Ishikawa (cell line): ENCODE results near the gene COG8.

Experiments
- CREB1 ChIP-seq: IDR thresholded peaks from 2 replicates; pipeline ENCODE4 v1.6.1; 2012; ENCODE audit warnings: low read depth
- EGR1 ChIP-seq: IDR thresholded peaks from 2 replicates; pipeline ENCODE4 v1.6.1; 2012
- EP300 ChIP-seq: IDR thresholded peaks from 2 replicates; pipeline ENCODE4 v1.6.1; 2012; ENCODE audit warnings: borderline replicate concordance
- NFIC ChIP-seq: IDR thresholded peaks from 2 replicates; pipeline ENCODE4 v1.6.1; 2012
- RAD21 ChIP-seq: IDR thresholded peaks from 2 replicates; pipeline ENCODE4 v1.6.1; 2012; ENCODE audit warnings: low read depth
- TAF1 ChIP-seq: IDR thresholded peaks from 2 replicates; pipeline ENCODE4 v1.6.1; 2012; ENCODE audit warnings: low read depth, mild to moderate bottlenecking
- TCF12 ChIP-seq: IDR thresholded peaks from 2 replicates; pipeline ENCODE4 v1.6.1; 2012; ENCODE audit warnings: low read depth
- TEAD4 ChIP-seq: IDR thresholded peaks from 2 replicates; pipeline ENCODE4 v1.6.1; 2012
- YY1 ChIP-seq: IDR thresholded peaks from 2 replicates; pipeline ENCODE4 v1.6.1; 2012; ENCODE audit warnings: low read depth
- ZBTB7A ChIP-seq: IDR thresholded peaks from 2 replicates; pipeline ENCODE4 v1.6.1; 2012; ENCODE audit warnings: low read depth
- TF ChIP-seq, protein P1 (sequence below): IDR thresholded peaks from 2 replicates; pipeline ENCODE4 v1.6.1; 2012; ENCODE audit warnings: low read depth, mild to moderate bottlenecking
- TF ChIP-seq, protein P2 (sequence below): IDR thresholded peaks from 2 replicates; pipeline ENCODE4 v1.6.1; 2012
- TF ChIP-seq, protein P3 (sequence below): IDR thresholded peaks from 2 replicates; pipeline ENCODE4 v1.6.1; 2012

DNA sequence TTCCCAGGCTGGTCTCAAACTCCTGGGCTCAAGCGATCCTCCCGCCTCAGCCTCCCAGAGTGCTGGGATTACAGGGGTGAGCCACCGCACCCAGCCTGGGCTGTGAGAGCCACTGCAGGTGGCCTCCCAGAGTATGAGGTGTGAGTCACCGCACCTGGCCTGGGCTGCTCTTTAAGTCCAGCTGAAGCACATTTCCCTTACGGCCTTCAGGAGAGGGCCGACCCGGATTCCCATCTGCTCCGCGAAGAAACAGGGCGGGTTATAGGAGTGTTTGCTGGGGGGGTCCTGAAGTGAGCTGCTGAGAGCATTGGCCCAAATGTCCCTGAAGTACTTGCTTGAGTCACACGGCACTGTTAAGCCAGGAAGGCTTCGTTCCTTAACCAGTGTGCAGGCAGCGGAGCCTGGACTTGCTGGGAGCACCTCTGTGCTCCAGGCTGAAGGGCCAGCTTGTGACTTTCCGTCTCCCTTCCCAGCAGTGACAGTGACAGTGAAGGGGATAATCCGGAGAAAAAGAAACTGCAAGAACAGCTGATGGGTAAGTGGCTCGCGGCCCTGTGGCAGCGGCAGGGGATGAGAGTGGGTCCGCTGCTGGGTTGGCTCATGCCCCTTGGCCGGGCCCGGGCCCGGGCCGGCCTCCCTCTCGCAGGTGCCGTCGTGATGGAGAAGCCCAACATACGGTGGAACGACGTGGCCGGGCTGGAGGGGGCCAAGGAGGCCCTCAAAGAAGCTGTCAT lies 21.0 kb downstream of the COG8 start:
- TF ChIP-seq EP300 (no peak), TAF1 (no peak), CREB1 (no peak), RAD21 (no peak), TEAD4 (no peak), EGR1 (no peak), TCF12 (no peak), YY1 (no peak), NFIC (no peak), ZBTB7A (no peak)
- TF ChIP-seq, protein P1, sequence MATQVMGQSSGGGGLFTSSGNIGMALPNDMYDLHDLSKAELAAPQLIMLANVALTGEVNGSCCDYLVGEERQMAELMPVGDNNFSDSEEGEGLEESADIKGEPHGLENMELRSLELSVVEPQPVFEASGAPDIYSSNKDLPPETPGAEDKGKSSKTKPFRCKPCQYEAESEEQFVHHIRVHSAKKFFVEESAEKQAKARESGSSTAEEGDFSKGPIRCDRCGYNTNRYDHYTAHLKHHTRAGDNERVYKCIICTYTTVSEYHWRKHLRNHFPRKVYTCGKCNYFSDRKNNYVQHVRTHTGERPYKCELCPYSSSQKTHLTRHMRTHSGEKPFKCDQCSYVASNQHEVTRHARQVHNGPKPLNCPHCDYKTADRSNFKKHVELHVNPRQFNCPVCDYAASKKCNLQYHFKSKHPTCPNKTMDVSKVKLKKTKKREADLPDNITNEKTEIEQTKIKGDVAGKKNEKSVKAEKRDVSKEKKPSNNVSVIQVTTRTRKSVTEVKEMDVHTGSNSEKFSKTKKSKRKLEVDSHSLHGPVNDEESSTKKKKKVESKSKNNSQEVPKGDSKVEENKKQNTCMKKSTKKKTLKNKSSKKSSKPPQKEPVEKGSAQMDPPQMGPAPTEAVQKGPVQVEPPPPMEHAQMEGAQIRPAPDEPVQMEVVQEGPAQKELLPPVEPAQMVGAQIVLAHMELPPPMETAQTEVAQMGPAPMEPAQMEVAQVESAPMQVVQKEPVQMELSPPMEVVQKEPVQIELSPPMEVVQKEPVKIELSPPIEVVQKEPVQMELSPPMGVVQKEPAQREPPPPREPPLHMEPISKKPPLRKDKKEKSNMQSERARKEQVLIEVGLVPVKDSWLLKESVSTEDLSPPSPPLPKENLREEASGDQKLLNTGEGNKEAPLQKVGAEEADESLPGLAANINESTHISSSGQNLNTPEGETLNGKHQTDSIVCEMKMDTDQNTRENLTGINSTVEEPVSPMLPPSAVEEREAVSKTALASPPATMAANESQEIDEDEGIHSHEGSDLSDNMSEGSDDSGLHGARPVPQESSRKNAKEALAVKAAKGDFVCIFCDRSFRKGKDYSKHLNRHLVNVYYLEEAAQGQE: no peak
- TF ChIP-seq, protein P2, sequence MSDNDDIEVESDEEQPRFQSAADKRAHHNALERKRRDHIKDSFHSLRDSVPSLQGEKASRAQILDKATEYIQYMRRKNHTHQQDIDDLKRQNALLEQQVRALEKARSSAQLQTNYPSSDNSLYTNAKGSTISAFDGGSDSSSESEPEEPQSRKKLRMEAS: no peak
- TF ChIP-seq, protein P3, sequence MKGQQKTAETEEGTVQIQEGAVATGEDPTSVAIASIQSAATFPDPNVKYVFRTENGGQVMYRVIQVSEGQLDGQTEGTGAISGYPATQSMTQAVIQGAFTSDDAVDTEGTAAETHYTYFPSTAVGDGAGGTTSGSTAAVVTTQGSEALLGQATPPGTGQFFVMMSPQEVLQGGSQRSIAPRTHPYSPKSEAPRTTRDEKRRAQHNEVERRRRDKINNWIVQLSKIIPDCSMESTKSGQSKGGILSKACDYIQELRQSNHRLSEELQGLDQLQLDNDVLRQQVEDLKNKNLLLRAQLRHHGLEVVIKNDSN: no peak
